GM21786 (cell line): Measurements from ENCODE around the gene TLN1.

ENCODE experiments used
- ATAC-seq: cut with Tn5 transposase; IDR thresholded peaks from one replicate; pipeline ENCODE4 v1.9.1; 2021; ENCODE audit not compliant: unreplicated experiment

TLN1 gene

GRCh38 chr9:35650341-35651158 lies 81.4 kb downstream of the TLN1 start, which contains the start of gene SIT1:
SIT1 (minus strand) TSS chr9:35650931; CDS start chr9:35650853, 78 bp downstream.
- no peak for ATAC-seq

- ATAC-seq = no peak
Observed at GRCh38 chr9:35649431-35650340, 82.3 kb downstream of the TLN1 start.
